WTC11 (cell line): ENCODE results near the gene CCNA2.

ENCODE experiments used
- CREB1 ChIP-seq: sonication (generic); formaldehyde crosslinking; IDR thresholded peaks from 2 replicates; pipeline ENCODE4 v1.8.0; 2023; ENCODE audit warnings: mild to moderate bottlenecking, missing genetic modification reagents
- CTCF ChIP-seq: fragments of 200-600 bp; IDR thresholded peaks from 2 replicates; pipeline ENCODE4 v1.8.0; 2022; ENCODE audit warnings: antibody characterized with exemption
- ETV6 ChIP-seq: sonication (generic); formaldehyde crosslinking; IDR thresholded peaks from 2 replicates; pipeline ENCODE4 v1.8.1; 2022; ENCODE audit warnings: mild to moderate bottlenecking, missing genetic modification reagents
- MAX ChIP-seq: sonication (generic); formaldehyde crosslinking; IDR thresholded peaks from 2 replicates; pipeline ENCODE4 v1.8.0; 2022; ENCODE audit warnings: mild to moderate bottlenecking, missing genetic modification reagents
- NFE2L1 ChIP-seq: sonication (generic); formaldehyde crosslinking; IDR thresholded peaks from 2 replicates; pipeline ENCODE4 v1.8.1; 2023; ENCODE audit warnings: missing genetic modification reagents
- USF1 ChIP-seq: sonication (generic); formaldehyde crosslinking; IDR thresholded peaks from 2 replicates; pipeline ENCODE4 v1.8.0; 2022; ENCODE audit warnings: mild to moderate bottlenecking, missing genetic modification reagents
- ZBTB21 ChIP-seq: sonication (generic); formaldehyde crosslinking; IDR thresholded peaks from 2 replicates; pipeline ENCODE4 v1.8.1; 2023; ENCODE audit warnings: mild to moderate bottlenecking, missing genetic modification reagents, borderline replicate concordance
- TF ChIP-seq, protein P1 (sequence below): sonication (generic); formaldehyde crosslinking; IDR thresholded peaks from 2 replicates; pipeline ENCODE4 v1.8.1; 2023; ENCODE audit warnings: mild to moderate bottlenecking, missing genetic modification reagents, borderline replicate concordance

DNA sequence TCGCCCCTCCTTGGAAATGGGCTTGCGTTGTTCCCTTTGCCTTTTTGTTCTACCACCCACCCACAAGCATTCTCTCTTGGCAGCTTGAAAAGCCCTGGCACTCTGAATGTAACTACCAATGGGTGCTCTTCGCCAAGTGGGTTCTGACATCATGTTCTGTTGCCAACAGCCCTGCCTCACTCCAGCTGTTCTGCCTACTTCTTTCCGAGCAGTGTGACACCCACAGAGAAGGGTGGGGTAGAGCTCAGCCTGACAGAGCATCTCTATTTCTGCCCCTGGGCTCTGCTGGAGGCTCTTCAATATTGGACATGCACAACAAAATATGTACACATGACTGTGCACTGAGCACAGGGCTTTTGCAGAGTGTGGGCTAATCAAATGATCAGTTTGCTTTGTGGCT, 38.2 kb downstream of the CCNA2 start:
- TF ChIP-seq ETV6 (CRISPR knock-in tag) (no peak), ZBTB21 (CRISPR knock-in tag) (no peak), CTCF (no peak), MAX (CRISPR knock-in tag) (no peak), CREB1 (CRISPR knock-in tag) (no peak), NFE2L1 (CRISPR knock-in tag) (no peak), USF1 (no peak)
- TF ChIP-seq, protein P1, sequence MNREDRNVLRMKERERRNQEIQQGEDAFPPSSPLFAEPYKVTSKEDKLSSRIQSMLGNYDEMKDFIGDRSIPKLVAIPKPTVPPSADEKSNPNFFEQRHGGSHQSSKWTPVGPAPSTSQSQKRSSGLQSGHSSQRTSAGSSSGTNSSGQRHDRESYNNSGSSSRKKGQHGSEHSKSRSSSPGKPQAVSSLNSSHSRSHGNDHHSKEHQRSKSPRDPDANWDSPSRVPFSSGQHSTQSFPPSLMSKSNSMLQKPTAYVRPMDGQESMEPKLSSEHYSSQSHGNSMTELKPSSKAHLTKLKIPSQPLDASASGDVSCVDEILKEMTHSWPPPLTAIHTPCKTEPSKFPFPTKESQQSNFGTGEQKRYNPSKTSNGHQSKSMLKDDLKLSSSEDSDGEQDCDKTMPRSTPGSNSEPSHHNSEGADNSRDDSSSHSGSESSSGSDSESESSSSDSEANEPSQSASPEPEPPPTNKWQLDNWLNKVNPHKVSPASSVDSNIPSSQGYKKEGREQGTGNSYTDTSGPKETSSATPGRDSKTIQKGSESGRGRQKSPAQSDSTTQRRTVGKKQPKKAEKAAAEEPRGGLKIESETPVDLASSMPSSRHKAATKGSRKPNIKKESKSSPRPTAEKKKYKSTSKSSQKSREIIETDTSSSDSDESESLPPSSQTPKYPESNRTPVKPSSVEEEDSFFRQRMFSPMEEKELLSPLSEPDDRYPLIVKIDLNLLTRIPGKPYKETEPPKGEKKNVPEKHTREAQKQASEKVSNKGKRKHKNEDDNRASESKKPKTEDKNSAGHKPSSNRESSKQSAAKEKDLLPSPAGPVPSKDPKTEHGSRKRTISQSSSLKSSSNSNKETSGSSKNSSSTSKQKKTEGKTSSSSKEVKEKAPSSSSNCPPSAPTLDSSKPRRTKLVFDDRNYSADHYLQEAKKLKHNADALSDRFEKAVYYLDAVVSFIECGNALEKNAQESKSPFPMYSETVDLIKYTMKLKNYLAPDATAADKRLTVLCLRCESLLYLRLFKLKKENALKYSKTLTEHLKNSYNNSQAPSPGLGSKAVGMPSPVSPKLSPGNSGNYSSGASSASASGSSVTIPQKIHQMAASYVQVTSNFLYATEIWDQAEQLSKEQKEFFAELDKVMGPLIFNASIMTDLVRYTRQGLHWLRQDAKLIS (CRISPR knock-in tag), result no peak
